Measurements from ENCODE around the gene PRMT2. TPM values are rescaled to one million over a fixed set of nuclear protein-coding genes. Genes with fewer than 3 reads are reported as not detected.

Gene PRMT2
- polyA plus RNA-seq, 1 experiment: 153 TPM

DNA sequence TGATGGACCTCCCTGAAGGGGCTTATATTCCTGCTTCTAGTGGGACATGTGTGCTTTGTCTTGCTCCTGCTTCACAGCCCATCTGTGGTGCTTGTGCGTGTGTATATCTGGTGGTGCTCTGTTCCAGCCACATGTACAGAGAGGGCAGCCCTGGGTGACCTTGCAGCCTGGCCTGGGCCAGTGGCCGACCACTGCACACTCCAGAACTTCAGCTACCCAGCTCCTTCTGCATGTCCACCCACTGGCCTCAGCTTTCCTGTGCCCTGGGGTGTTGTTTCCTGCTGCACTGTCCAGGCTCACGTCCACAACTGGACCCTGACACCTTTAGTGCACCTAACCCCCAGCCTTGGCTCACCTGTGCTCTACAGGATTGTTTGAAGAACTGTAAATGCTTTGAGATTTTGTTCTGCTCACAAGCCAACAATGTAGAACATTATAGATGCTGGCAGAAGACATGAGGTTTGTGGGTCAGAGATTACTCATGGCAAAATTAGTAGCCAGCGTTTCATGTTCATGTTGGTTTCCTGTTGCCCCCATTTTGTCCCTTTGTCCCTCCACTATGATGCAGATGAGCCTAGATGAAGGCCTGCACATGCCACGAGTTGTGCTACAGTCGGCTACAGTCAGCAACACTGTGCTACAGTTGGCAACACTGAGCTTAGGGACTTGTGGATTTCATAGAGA lies 25.3 kb upstream of the PRMT2 start:
- no peak overlapping the region for H3K27ac ChIP-seq (ENCODE audit: low read depth, low read length)
- ChIA-PET CTCF (no interaction called here), POLR2A (no interaction called here)
- H3K4me3 ChIP-seq (ENCODE audit: low read depth, low read length): no peak overlapping the region
- no peak for DNase-seq (ENCODE audit: low read depth, low spot score)
- peaks cover 12% of the 10 kb centered on the region for H3K27me3 ChIP-seq (ENCODE audit: control insufficient read depth, insufficient read depth, low read length)
- peaks cover 10% of the 10 kb centered on the region for H3K9me3 ChIP-seq (ENCODE audit: control insufficient read depth, insufficient read depth, low read length)
- TF ChIP-seq, protein P1, sequence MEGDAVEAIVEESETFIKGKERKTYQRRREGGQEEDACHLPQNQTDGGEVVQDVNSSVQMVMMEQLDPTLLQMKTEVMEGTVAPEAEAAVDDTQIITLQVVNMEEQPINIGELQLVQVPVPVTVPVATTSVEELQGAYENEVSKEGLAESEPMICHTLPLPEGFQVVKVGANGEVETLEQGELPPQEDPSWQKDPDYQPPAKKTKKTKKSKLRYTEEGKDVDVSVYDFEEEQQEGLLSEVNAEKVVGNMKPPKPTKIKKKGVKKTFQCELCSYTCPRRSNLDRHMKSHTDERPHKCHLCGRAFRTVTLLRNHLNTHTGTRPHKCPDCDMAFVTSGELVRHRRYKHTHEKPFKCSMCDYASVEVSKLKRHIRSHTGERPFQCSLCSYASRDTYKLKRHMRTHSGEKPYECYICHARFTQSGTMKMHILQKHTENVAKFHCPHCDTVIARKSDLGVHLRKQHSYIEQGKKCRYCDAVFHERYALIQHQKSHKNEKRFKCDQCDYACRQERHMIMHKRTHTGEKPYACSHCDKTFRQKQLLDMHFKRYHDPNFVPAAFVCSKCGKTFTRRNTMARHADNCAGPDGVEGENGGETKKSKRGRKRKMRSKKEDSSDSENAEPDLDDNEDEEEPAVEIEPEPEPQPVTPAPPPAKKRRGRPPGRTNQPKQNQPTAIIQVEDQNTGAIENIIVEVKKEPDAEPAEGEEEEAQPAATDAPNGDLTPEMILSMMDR (IDR thresholded peaks at IDR 0.05; ENCODE audit: low read depth, low read length): no peak

DNA sequence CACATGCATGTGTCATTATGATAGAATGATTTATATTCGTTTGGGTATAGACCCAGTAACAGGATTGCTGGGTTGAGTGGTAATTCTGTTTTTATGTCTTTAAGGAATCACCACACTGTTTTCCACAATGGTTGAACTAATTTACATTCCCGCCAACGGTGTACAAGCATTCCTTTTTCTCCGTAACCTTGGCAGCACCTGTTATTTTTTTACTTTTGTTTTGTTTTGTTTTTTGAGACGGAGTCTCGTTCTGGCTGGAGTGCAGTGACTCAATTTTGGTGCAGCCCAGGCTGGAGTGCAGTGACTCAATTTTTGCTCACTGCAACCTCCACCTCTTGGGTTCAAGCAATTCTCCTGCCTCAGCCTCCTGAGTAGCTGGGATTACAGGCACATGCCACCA lies 22.1 kb upstream of the PRMT2 start:
- ChIA-PET POLR2A (no interaction called here), CTCF (no interaction called here)
- Histone ChIP-seq H3K9me3 (ENCODE audit: control insufficient read depth, insufficient read depth, low read length) (peaks cover 10% of the 10 kb centered on the region), H3K27ac (ENCODE audit: low read depth, low read length) (no peak overlapping the region), H3K27me3 (ENCODE audit: control insufficient read depth, insufficient read depth, low read length) (peaks cover 15% of the 10 kb centered on the region), H3K4me3 (ENCODE audit: low read depth, low read length) (no peak overlapping the region)
- DNase-seq (ENCODE audit: low read depth, low spot score): no peak
- TF ChIP-seq, protein P1 (IDR thresholded peaks at IDR 0.05; ENCODE audit: low read depth, low read length): no peak

DNA sequence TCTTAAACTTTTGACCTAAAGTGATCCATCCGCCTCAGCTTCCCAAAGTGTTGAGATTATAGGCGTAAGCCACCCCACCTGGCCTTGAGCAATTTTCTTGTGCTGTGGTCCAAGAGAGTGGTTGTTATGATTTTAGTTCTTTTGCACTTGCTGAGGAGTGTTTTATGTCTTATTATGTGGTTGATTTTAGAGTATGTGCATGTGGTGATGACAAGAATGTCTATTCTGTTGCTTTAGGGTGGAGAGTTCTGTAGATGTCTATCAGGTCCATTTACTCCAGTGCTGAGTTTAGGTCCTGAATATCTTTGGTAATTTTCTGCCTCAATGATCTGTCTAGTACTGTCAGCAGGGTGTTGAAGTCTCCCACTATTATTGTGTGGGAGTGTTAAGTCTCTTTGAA lies 19.4 kb upstream of the PRMT2 start:
- TF ChIP-seq, protein P1 (IDR thresholded peaks at IDR 0.05; ENCODE audit: low read depth, low read length): no peak
- DNase-seq (ENCODE audit: low read depth, low spot score): no peak
- Histone ChIP-seq H3K27me3 (ENCODE audit: control insufficient read depth, insufficient read depth, low read length) (peaks cover 7% of the 10 kb centered on the region), H3K4me3 (ENCODE audit: low read depth, low read length) (no peak overlapping the region), H3K27ac (ENCODE audit: low read depth, low read length) (no peak overlapping the region), H3K9me3 (ENCODE audit: control insufficient read depth, insufficient read depth, low read length) (peaks cover 5% of the 10 kb centered on the region; the same call in 1 of the 2 replicates)
- ChIA-PET CTCF (no interaction called here), POLR2A (no interaction called here)

DNA sequence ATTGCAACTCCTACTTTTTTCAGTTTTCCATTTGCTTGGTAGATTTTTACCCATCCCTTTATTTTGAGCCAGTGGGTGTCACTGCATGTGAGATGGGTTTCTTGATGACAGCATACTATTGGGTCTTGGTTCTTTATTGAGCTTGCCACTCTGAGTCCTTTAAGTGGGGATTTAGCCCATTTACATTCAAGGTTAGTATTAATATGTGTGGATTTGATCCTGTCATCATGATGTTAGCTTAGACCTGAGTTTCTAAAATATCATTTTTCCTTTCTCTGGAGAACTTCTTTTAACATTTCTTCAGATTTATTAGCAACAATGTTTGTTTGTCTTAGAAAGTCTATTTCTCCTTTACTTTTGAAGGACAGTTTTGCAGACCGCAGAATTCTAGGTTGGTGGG lies 18.8 kb upstream of the PRMT2 start:
- Histone ChIP-seq H3K27me3 (ENCODE audit: control insufficient read depth, insufficient read depth, low read length) (peaks cover 7% of the 10 kb centered on the region), H3K27ac (ENCODE audit: low read depth, low read length) (no peak overlapping the region)
- POLR2A ChIA-PET: no interaction called here

More for the DNA sequence above, 18.8 kb upstream of the PRMT2 start:
- CTCF ChIA-PET: no interaction called here
- Histone ChIP-seq H3K4me3 (ENCODE audit: low read depth, low read length) (no peak overlapping the region), H3K9me3 (ENCODE audit: control insufficient read depth, insufficient read depth, low read length) (peaks cover 5% of the 10 kb centered on the region)
- TF ChIP-seq, protein P1 (IDR thresholded peaks at IDR 0.05; ENCODE audit: low read depth, low read length): no peak
- no peak for DNase-seq (ENCODE audit: low read depth, low spot score)

All from AG04450 (cell line).